PC-9 (cell line): Measurements from ENCODE around the gene VGLL1. TPM values are rescaled to one million over a fixed set of nuclear protein-coding genes. Genes with fewer than 3 reads are reported as not detected.

Experiments used
- BruUV-seq: library from RNA; stranded (reverse); fragments of 400-500 nt; replicated peaks from 2 replicates; lab custom pipeline; 2021; lab: Mats Ljungman, UMichigan
- CTCF ChIA-PET: fragments of 300-600 bp; sonication (Branson Sonifier 250); formaldehyde crosslinking; loops from one replicate; lab custom pipeline; 2022; ENCODE audit warnings: antibody characterized with exemption; lab: Charles Lee
- POLR2A ChIA-PET: fragments of 300-600 bp; sonication (Branson Sonifier 250); formaldehyde crosslinking; loops from one replicate; lab custom pipeline; 2022; ENCODE audit warnings: antibody characterized with exemption; ENCODE audit not compliant: unreplicated experiment; lab: Charles Lee
- DNase-seq, 2 experiments: peaks; one replicate each; pipeline versions ENCODE4 v3.0.0 to v3.0.0-alpha.2; 2015 to 2022; ENCODE audit warnings: mixed read lengths in 1 of 2
- H2AFZ ChIP-seq: fragments of 200-600 bp; sonication (generic); 2 replicates; pipeline ENCODE4 v1.8.1; 2017; ENCODE audit warnings: antibody characterized with exemption
- H3F3A ChIP-seq: fragments of 200-600 bp; sonication (generic); 2 replicates; pipeline ENCODE4 v1.8.1; 2017; ENCODE audit warnings: antibody characterized with exemption, mild to moderate bottlenecking, low read depth; ENCODE audit not compliant: insufficient read depth
- H3K27ac ChIP-seq: fragments of 200-600 bp; sonication (generic); 2 replicates; pipeline ENCODE4 v1.6.1; 2016; ENCODE audit warnings: mixed run types
- H3K27me3 ChIP-seq: fragments of 200-600 bp; sonication (generic); 2 replicates; pipeline ENCODE4 v1.6.1; 2016; ENCODE audit warnings: low read depth, mixed run types; ENCODE audit not compliant: insufficient read depth
- H3K36me3 ChIP-seq: fragments of 200-600 bp; sonication (generic); 2 replicates; pipeline ENCODE4 v1.6.1; 2016; ENCODE audit warnings: low read depth, mixed run types
- H3K4me1 ChIP-seq: fragments of 200-600 bp; sonication (generic); replicated peaks from 2 replicates; pipeline ENCODE4 v1.6.1; 2016; ENCODE audit warnings: mixed run types; ENCODE audit not compliant: insufficient read depth
- H3K4me2 ChIP-seq: fragments of 200-600 bp; sonication (generic); 2 replicates; pipeline ENCODE4 v1.6.1; 2017; ENCODE audit warnings: mixed run types
- H3K4me3 ChIP-seq: fragments of 200-600 bp; sonication (generic); 2 replicates; pipeline ENCODE4 v1.6.1; 2016; ENCODE audit warnings: mixed run types
- H3K79me2 ChIP-seq: fragments of 200-600 bp; sonication (generic); 2 replicates; pipeline ENCODE4 v1.6.1; 2017; ENCODE audit warnings: low read depth, mixed run types
- H3K9me2 ChIP-seq: fragments of 200-600 bp; sonication (generic); 2 replicates; pipeline ENCODE4 v1.8.1; 2017; ENCODE audit warnings: mild to moderate bottlenecking; ENCODE audit not compliant: insufficient read depth
- H3K9me3 ChIP-seq: fragments of 200-600 bp; sonication (generic); 2 replicates; pipeline ENCODE4 v1.8.1; 2016; ENCODE audit warnings: low read depth; ENCODE audit not compliant: insufficient read depth
- H4K20me1 ChIP-seq: fragments of 200-600 bp; sonication (generic); 2 replicates; pipeline ENCODE4 v1.8.1; 2017; ENCODE audit not compliant: insufficient read depth
- CTCF ChIP-seq: fragments of 200-600 bp; sonication (generic); conservative IDR thresholded peaks from 2 replicates; pipeline ENCODE4 v1.6.1; 2017; ENCODE audit warnings: mixed run types, antibody characterized with exemption, mild to moderate bottlenecking, moderate library complexity
- EZH2 ChIP-seq: fragments of 200-600 bp; sonication (generic); IDR thresholded peaks from 2 replicates; pipeline ENCODE4 v1.8.0; 2017; ENCODE audit warnings: antibody characterized with exemption, low read depth
- intact Hi-C: fragments of 100-400 bp; cut with micrococcal nuclease; formaldehyde crosslinking; loops from one replicate; pipeline ENCODE4 v1.10.0; 2022; ENCODE audit not compliant: unreplicated experiment
- total RNA-seq: library from RNA; stranded (reverse); gene quantifications from 2 replicates; pipeline ENCODE4 v1.2.3, GENCODE V29; 2021

VGLL1 gene
- total RNA-seq, 1 experiment from 2014 or later = 154 TPM

GRCh38 chrX:136538811-136539210, 6.8 kb downstream of the VGLL1 start:
- no TSS peak for BruUV-seq
- no peak for TF ChIP-seq EZH2
- TF ChIP-seq CTCF = no peak
- Histone ChIP-seq H3K4me2 (no peak overlapping the region), H3K9me3 (no peaks in the 10 kb centered on the region), H3K27me3 (no peaks in the 10 kb centered on the region), H2AFZ (no peak overlapping the region), H3K79me2 (peaks cover 93% of the 10 kb centered on the region), H3K9me2 (no peaks in the 10 kb centered on the region), H3K4me3 (no peak overlapping the region), H3K27ac (no peak overlapping the region), H3F3A (no peaks in the 10 kb centered on the region), H4K20me1 (peaks cover 16% of the 10 kb centered on the region; the same call in 1 of the 2 replicates), H3K4me1 (peaks cover 14% of the 10 kb centered on the region), H3K36me3 (peaks cover 75% of the 10 kb centered on the region)
- DNase-seq = no peak
- intact Hi-C loops = no loop called here
- POLR2A ChIA-PET = interaction anchor here (1.7 kb wide), 1 partner anchor 13 kb away, joined by 15 read pairs; no protein-coding TSS in a partner anchor
- CTCF ChIA-PET = no interaction called here

DNA sequence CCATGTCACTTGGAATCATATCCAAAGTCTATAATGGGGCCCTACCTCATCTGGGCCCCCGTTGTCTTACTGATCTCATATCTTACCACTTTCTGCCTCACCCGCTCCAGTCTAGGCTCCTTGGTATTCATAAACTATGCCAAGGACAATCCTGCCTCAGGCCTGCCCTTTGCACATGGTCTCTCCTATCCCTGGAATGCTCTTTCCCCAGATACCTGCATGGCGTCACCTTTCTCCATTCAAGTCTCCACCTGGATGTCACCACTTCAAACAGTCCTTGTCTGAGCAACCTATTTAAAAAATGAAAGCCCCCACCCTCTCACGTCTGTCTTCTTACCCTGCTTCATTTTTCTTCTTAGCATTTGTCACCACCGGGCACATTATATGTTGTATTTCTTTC, 8.2 kb downstream of the VGLL1 start:
- no peak overlapping the region for H3K4me2 ChIP-seq
- H3K4me1 ChIP-seq = peaks cover under 1% of the 10 kb centered on the region; the same call in 1 of the 2 replicates
- no peak overlapping the region for H2AFZ ChIP-seq
- H3F3A ChIP-seq = no peaks in the 10 kb centered on the region
- intact Hi-C loops = no loop called here
- POLR2A ChIA-PET = no interaction called here
- peaks cover 74% of the 10 kb centered on the region for H3K36me3 ChIP-seq
- no peaks in the 10 kb centered on the region for H3K9me3 ChIP-seq
- no peaks in the 10 kb centered on the region for H3K9me2 ChIP-seq
- peaks cover 92% of the 10 kb centered on the region for H3K79me2 ChIP-seq
- H3K27ac ChIP-seq = no peak overlapping the region
- BruUV-seq = no TSS peak
- DNase-seq = no peak
- no peaks in the 10 kb centered on the region for H3K27me3 ChIP-seq
- CTCF ChIA-PET = no interaction called here
- H3K4me3 ChIP-seq = no peak overlapping the region
- TF ChIP-seq EZH2 (no peak), CTCF (no peak)
- H4K20me1 ChIP-seq = peaks cover 16% of the 10 kb centered on the region; the same call in 1 of the 2 replicates

DNA sequence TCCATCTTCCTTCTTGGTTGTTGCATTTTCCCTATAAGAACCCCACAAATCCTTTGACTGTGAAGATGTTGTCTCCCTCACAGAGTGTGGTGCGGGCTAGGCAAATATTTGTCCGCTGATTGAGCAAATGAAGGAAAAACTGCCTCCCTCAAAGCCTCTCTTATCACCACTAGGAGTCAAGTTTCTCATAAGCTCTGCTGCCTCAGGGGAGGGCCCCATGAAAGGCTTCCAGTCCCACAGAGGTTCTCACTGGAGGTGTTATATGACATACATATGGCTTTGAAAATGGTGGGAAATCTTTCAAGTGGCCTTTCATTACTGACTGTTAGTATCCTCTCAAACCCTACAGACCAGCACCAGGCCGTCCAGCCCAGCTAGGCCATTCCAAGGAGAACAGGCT, 9.3 kb downstream of the VGLL1 start:
- H3F3A ChIP-seq = no peaks in the 10 kb centered on the region
- peaks cover 16% of the 10 kb centered on the region; the same call in 1 of the 2 replicates for H4K20me1 ChIP-seq
- DNase-seq = no peak
- H3K9me3 ChIP-seq = no peaks in the 10 kb centered on the region
- BruUV-seq = no TSS peak
- no peaks in the 10 kb centered on the region for H3K4me1 ChIP-seq
- H2AFZ ChIP-seq = no peak overlapping the region
- intact Hi-C loops = no loop called here
- H3K27ac ChIP-seq = no peak overlapping the region
- no peaks in the 10 kb centered on the region for H3K27me3 ChIP-seq
- ChIA-PET POLR2A (no interaction called here), CTCF (no interaction called here)
- TF ChIP-seq CTCF (no peak), EZH2 (no peak)
- H3K4me3 ChIP-seq = no peak overlapping the region
- no peaks in the 10 kb centered on the region for H3K9me2 ChIP-seq
- peaks cover 85% of the 10 kb centered on the region for H3K79me2 ChIP-seq
- H3K36me3 ChIP-seq = peaks cover 72% of the 10 kb centered on the region
- no peak overlapping the region for H3K4me2 ChIP-seq
